SIG-M5 (cell line): ENCODE data around the gene RPP25.
"Not testable (repeated sequence)": the region's sequence is repeated elsewhere in the genome, so short reads cannot be mapped to it uniquely, and the experiment has no call there.

Experiments used
- DNase-seq: peaks from one replicate; lab custom pipeline; 2025; lab: John Stamatoyannopoulos, UW

RPP25 gene

DNA sequence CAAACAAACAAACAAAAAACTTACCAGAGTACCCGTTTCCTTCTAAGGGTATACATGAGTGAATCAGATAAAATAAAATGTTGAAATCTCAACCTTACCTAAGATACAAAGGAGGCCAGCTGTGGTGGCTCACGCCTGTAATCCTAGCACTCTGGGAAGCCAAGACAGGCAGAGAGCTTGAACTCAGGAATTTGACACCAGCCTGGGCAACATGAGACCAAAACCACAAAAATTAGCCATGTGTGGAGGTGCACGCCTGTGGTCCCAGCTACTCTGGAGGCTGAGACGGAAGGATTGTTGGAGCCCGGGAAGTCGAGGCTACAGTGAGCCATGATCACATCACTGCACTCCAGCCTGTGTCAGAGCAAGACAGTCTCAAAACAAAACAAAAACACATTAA is 38.9 kb downstream of the RPP25 start:
- no peak for DNase-seq

DNA sequence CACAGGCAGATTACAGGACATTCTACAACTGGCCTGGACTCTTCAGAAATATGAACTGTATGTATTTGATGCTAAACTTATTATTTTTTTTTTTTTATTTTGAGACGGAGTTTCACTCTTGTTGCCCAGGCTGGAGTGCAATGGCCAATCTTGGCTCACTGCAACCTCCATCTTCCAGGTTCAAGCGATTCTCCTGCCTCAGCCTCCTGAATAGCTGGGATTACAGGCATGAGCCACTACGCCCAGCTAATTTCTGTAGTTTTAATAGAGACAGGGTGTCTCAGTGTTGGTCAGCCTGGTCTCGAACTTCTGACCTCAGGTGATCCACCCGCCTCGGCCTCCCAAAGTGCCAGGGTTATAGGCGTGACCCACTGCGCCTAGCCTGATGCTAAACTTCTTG is 42.8 kb downstream of the RPP25 start:
- DNase-seq = not testable (repeated sequence)

DNA sequence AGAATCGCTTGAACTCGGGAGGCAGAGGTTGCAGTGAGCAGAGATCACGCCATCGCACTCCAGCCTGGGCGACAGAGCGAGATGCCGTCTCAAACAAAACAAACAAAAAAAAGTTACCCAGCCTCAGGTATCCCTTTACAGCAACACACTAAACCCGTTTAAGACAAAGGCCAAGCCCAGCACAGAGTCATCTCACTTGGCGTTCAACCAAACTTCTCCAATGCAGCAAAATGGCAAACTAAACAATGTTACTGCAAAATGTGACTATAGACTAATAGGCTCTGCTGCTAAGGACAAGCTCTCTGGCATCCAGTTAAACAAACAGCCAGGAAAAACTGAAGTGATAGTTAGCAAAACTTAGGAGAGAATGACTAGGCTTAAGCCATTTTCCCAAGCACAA is 43.5 kb downstream of the RPP25 start:
- no peak for DNase-seq

DNA sequence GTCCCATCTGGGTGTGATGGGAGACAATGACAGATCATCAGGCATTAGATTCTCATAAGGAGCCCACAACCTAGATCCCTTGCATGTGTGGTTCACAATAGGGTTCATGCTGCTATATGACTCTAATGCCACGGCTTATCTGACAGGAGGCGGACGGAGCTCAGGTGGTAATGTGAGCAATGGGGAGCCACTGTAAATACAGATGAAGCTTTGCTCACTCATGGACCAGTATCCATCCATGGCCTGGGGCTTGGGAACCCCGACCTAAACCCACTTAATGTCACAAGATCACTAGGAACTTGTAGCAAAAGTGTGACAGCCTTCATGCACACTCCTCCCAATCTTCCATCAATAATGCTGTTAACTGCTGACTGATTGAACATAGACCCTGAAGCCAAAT is 47.9 kb downstream of the RPP25 start:
- no peak for DNase-seq

DNA sequence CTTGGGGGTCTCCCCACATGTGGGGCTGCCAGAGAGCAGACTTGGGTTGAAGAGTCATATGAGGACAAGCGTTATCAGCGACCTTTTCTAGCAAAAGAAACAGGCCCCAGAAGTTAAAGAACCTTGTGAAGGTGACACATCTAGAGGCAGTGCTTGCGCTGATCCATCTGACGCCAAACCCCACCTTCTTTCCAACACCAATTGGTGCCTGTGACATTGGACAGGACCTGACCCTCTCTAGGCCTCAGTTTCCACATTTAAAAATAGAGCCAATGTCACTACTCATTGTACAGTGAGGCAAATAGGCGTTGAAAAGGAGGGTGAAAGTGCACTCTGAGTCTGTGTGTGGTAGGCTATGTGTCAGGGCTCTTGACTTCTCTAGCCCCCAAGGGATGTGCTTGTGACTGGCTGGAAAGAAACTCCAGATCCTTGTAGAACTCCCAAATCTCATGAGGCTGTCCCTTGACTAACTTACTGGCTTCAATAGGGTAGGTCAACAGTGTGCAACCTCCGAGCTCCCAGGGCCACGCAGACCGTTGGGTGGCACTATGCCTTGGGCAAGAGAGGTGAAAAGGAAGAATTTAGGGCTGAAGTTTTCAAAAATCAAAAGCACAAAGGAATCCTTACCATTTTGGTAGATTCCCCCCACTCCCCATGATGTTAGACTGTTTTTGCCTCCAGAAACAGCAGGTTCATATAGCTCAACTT is 49.3 kb downstream of the RPP25 start:
- DNase-seq = no peak

DNA sequence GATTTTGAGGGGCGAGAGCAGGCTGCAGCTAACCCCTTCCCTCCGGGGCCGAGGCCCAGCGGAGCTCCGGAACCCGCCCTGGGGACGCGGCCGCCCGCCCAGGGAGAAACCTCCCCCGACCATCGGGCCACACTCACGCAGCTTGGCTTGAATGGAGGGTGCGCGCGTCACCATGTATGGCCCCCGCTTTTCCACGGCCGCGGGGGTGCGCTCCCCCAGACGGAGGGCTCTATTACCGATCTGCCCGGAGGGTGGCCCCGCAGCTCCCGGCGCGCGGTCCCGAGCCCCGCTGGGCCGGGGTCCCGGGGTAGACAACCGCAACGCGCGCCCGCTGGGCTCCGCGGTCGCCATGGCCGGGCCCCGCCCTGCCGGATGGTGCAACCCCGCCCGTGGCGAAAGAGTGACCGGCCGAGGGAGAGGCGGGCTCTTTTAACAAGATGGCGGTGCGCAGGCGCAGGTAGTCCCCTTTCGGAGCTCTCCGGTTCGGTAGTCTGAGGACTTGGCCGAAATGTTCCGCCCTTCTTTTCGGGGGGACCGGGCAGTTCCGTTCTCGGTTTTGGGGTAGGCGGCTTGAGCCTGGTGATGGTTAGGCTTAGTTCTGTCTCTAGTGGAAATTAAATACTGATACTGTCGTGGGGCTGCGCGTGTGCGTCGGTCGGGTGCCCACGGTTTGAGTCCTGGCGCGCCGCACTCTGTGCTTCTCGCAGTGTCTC is 50.0 kb downstream of the RPP25 start, which contains the start of gene FAM219B:
Gene FAM219B, minus strand, starts transcription at position 402 of the 713 bp plus-strand sequence. Its CDS starts 51 bp downstream, at position 351.
- DNase-seq = no peak

DNA sequence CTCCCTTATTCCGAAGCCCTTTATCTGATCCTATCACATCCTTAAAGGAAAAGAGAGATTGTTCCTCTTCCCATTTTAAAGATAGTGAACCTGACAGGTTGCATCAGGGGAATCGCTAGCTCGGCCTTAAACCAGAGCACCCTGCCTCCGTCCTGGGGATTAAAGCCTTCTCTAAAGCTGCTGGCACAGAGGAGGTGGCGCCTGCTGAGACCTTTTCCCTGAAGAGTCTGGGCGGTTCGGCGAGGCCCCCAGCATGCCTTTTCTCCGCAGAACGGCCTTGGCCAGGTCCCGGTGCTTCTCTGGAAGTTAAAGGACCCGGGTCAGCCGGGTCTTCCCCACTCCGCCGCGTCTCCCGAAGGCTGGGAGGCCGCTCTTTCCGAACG is 50.5 kb downstream of the RPP25 start:
- no peak for DNase-seq
